Neuronal stem cell (in vitro differentiated cells): ENCODE measurements around the gene HSF4.
A peak's percentile ranks its signal among the peaks of the same experiment; 100 is the strongest.

Source experiments
- DNase-seq: peaks from one replicate; pipeline ENCODE4 v3.0.0-alpha.2; 2013; ENCODE audit warnings: low spot score
- H2AFZ ChIP-seq: one replicate; pipeline ENCODE4 v1.6.1; 2013; ENCODE audit warnings: mild to moderate bottlenecking, low read length, inconsistent platforms
- H2AK5ac ChIP-seq: 2 replicates; pipeline ENCODE4 v1.6.1; 2013; ENCODE audit warnings: low read depth, mild to moderate bottlenecking, inconsistent platforms, low read length, moderate library complexity, mixed read lengths
- H2BK120ac ChIP-seq: 2 replicates; pipeline ENCODE4 v1.6.1; 2013; ENCODE audit warnings: low read depth, mild to moderate bottlenecking, inconsistent platforms, low read length, moderate library complexity, mixed read lengths
- H2BK12ac ChIP-seq: one replicate; pipeline ENCODE4 v1.6.1; 2013; ENCODE audit warnings: low read length, inconsistent platforms
- H2BK15ac ChIP-seq: 2 replicates; pipeline ENCODE4 v1.6.1; 2013; ENCODE audit warnings: mild to moderate bottlenecking, low read length, inconsistent platforms, mixed read lengths
- H2BK5ac ChIP-seq: one replicate; pipeline ENCODE4 v1.6.1; 2013; ENCODE audit warnings: inconsistent platforms, mild to moderate bottlenecking, low read length, moderate library complexity
- H3K14ac ChIP-seq: one replicate; pipeline ENCODE4 v1.6.1; 2013; ENCODE audit warnings: low read length, inconsistent platforms
- H3K18ac ChIP-seq: 2 replicates; pipeline ENCODE4 v1.6.1; 2013; ENCODE audit warnings: low read length, inconsistent platforms
- H3K23ac ChIP-seq: 2 replicates; pipeline ENCODE4 v1.6.1; 2013; ENCODE audit warnings: low read depth, mild to moderate bottlenecking, mixed read lengths, low read length, inconsistent platforms; ENCODE audit not compliant: poor library complexity
- H3K27ac ChIP-seq: replicated peaks from 3 replicates; pipeline ENCODE4 v1.5.1; 2013; ENCODE audit warnings: low read length, inconsistent platforms
- H3K27me3 ChIP-seq, 3 experiments: 2 replicates each; pipeline ENCODE4 v1.6.1; 2013; ENCODE audit warnings: low read length in 3 of 3, mild to moderate bottlenecking in 2 of 3, inconsistent platforms in 1 of 3, low read depth in 1 of 3, mixed read lengths in 1 of 3, moderate library complexity in 1 of 3; ENCODE audit not compliant: control insufficient read depth in 3 of 3, insufficient read depth in 3 of 3
- H3K36me3 ChIP-seq, 2 donors: replicated peaks in 1 of 2; 2 replicates each; pipeline ENCODE4 v1.6.1; 2013; ENCODE audit warnings: low read length in 2 of 2; ENCODE audit not compliant: control insufficient read depth in 2 of 2, insufficient read depth in 2 of 2
- H3K4ac ChIP-seq: 2 replicates; pipeline ENCODE4 v1.6.1; 2013; ENCODE audit warnings: inconsistent platforms, mild to moderate bottlenecking, low read length, moderate library complexity
- H3K4me1 ChIP-seq, 2 donors: 1 replicate in 1 of 2; 2 replicates in 1 of 2; pipeline ENCODE4 v1.6.1; 2013; ENCODE audit warnings: low read length in 2 of 2, low read depth in 1 of 2; ENCODE audit not compliant: control insufficient read depth in 2 of 2, insufficient read depth in 1 of 2
- H3K4me2 ChIP-seq: one replicate; pipeline ENCODE4 v1.6.1; 2013; ENCODE audit warnings: mild to moderate bottlenecking, low read length, inconsistent platforms; ENCODE audit not compliant: insufficient read depth, poor library complexity, severe bottlenecking
- H3K4me3 ChIP-seq, 2 donors: 2 replicates each; pipeline ENCODE4 v1.5.1; 2013; ENCODE audit warnings: low read length in 2 of 2, mild to moderate bottlenecking in 2 of 2, inconsistent platforms in 1 of 2, moderate library complexity in 1 of 2
- H3K79me1 ChIP-seq: one replicate; pipeline ENCODE4 v1.6.1; 2013; ENCODE audit warnings: low read depth, mild to moderate bottlenecking, inconsistent platforms, low read length, moderate library complexity
- H3K9ac ChIP-seq: one replicate; pipeline ENCODE4 v1.6.1; 2013; ENCODE audit warnings: mild to moderate bottlenecking, low read depth, low read length, inconsistent platforms; ENCODE audit not compliant: poor library complexity
- H3K9me3 ChIP-seq, 2 donors: replicated peaks in 1 of 2; 2 replicates each; pipeline versions ENCODE3 to v1.6.1; 2013; ENCODE audit warnings: low read length in 2 of 2, mild to moderate bottlenecking in 2 of 2, inconsistent platforms in 1 of 2, low read depth in 1 of 2, mixed read lengths in 1 of 2, moderate library complexity in 1 of 2; ENCODE audit not compliant: control insufficient read depth in 2 of 2, insufficient read depth in 1 of 2
- H4K8ac ChIP-seq: one replicate; pipeline ENCODE4 v1.6.1; 2013; ENCODE audit warnings: low read depth, mild to moderate bottlenecking, inconsistent platforms, low read length, moderate library complexity
- H4K91ac ChIP-seq: one replicate; pipeline ENCODE4 v1.6.1; 2013; ENCODE audit warnings: low read length, low read depth, mild to moderate bottlenecking, inconsistent platforms; ENCODE audit not compliant: poor library complexity
- WGBS, 2 donors: extraction: QIAGEN DNeasy Blood & Tissue Kit; methylation state at CpG; one replicate each; pipeline ENCODE4 v1.1.7; 2013; ENCODE audit warnings: missing lambda C conversion rate in 2 of 2, mixed read lengths in 1 of 2; ENCODE audit not compliant: insufficient read length in 2 of 2, insufficient replicate concordance in 1 of 2; ENCODE audit errors: extremely low coverage in 2 of 2; 5-methylcytosine and 5-hydroxymethylcytosine counted together

The HSF4 gene

DNA sequence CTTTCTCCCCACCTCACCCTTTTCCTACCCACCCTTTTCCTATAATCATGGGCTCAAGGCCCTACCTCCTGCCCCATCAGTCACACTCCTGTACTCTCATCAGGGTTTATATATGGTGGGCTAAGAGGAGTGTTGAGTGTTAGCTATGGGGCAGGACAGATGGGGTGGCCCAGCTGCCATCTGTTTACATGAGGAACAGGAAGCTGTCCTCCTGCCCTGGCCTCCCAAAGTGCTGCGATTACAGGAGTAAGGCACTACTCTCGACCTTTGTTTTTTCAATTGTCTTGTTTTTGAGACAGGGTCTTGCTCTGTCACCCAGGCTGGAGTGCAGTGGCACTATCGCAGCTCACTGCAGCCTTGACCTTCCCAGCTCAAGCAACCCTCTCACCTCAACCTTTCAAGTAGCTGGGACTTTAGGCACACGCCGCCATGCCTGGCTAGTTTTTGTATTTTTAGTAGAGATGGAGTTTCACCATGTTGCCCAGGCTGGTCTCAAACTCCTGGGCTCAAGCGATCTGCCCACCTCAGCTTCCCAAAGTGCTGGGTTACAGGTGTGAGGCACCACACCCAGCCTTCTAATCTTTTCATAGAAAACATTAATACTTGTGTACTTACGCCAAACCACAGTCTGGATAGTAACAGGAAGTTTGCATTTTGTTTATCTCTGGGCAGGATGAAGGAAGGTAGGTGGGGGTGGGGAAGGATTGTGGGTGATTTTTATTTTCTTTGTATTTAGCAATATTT is 6.5 kb upstream of the HSF4 start:
- H4K8ac ChIP-seq = no peak overlapping the region
- peaks cover 2% of the 10 kb centered on the region for H3K79me1 ChIP-seq
- peaks cover 6 to 8% of the 10 kb centered on the region in 2 donors for H3K4me1 ChIP-seq
- no peak overlapping the region for H3K4me3 ChIP-seq
- no peak overlapping the region for H3K18ac ChIP-seq
- H3K4ac ChIP-seq = no peak overlapping the region
- no peak overlapping the region for H2BK15ac ChIP-seq
- no peak for DNase-seq
- no peak overlapping the region for H3K4me2 ChIP-seq
- H4K91ac ChIP-seq = no peak overlapping the region
- no CpG with 5 or more reads among the region's 7 CpGs for WGBS, 2 donors
- H3K36me3 ChIP-seq = no peaks in the 10 kb centered on the region
- peaks cover 0 to 8% of the 10 kb centered on the region in 2 donors for H3K9me3 ChIP-seq
- H3K23ac ChIP-seq = no peak overlapping the region
- H3K9ac ChIP-seq = no peak overlapping the region
- no peak overlapping the region for H2BK5ac ChIP-seq
- no peak overlapping the region for H3K14ac ChIP-seq
- H3K27ac ChIP-seq = no peak overlapping the region
- H2AFZ ChIP-seq = no peak overlapping the region
- no peak overlapping the region for H2BK120ac ChIP-seq
- no peak overlapping the region for H2AK5ac ChIP-seq
- peaks cover 68 to 99% (median 99%) of the 10 kb centered on the region in 3 experiments for H3K27me3 ChIP-seq
- no peak overlapping the region for H2BK12ac ChIP-seq

DNA sequence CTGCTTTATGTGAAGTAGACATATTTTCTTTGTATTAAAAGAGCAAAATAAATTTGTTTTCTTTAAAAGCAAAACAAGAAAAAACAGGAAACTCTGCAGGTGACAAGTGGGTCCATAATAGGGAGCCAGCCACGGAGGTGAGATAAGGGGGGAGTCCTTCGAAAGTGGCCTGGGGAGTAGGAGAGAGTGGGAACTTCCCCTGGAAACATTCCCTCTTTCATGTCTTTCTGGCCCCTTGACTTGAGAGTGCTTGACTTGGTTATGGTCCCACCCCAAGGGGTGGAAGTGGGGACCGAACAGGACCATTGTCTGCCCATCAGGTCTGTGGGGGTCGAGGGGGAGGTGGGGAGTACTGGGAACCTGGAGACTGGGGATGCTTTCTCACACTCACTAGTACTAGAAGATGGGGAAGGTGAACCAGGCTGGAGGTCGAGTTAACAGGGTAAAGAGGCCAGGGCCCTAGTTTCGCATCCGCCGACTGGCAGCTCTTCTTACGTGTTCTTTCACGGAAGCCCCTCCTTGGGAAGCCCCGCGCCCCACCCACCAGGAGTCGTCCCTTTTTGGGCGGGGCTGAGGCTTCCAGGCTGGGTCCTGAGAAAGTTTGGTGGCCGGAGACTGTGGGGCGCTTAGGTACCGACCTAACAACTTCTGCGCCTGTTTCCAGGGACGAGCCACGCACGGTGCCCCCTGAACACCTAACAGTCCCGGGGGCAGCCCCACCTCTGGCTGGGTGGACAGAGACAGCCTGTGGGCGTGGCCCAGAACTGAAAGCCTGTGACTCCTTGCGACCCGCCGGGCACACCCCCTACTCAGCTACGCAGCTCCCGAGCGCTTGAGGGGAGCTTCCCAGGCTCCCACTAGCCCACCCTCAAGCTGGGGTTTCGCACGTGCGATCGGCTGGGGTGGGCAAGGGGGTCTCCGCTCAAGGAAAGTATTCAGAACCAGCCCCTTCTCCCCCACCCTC is 5.6 kb upstream of the HSF4 start:
- no peak overlapping the region for H4K8ac ChIP-seq
- H4K91ac ChIP-seq = no peak overlapping the region
- H3K23ac ChIP-seq = peak overlapping the region; percentile 22
- no peak overlapping the region for H3K14ac ChIP-seq
- H3K18ac ChIP-seq = peak overlapping the region; percentile 74
- H3K27me3 ChIP-seq = peaks cover 75 to 100% (median 99%) of the 10 kb centered on the region in 3 experiments
- H3K9ac ChIP-seq = no peak overlapping the region
- H3K79me1 ChIP-seq = peaks cover 6% of the 10 kb centered on the region
- H2BK15ac ChIP-seq = no peak overlapping the region
- H2BK12ac ChIP-seq = no peak overlapping the region
- H3K27ac ChIP-seq = no peak overlapping the region
- H2AK5ac ChIP-seq = no peak overlapping the region
- H2BK5ac ChIP-seq = no peak overlapping the region
- H3K4me2 ChIP-seq = peak overlapping the region; percentile 82
- no peak for DNase-seq
- peaks cover 11 to 14% of the 10 kb centered on the region in 2 donors for H3K4me1 ChIP-seq
- peak overlapping the region; percentile 51 to 73 for H3K4me3 ChIP-seq
- H3K9me3 ChIP-seq = peaks cover 0 to 8% of the 10 kb centered on the region in 2 donors
- peak overlapping the region; percentile 98 for H2AFZ ChIP-seq
- H2BK120ac ChIP-seq = no peak overlapping the region
- H3K36me3 ChIP-seq = no peaks in the 10 kb centered on the region
- H3K4ac ChIP-seq = no peak overlapping the region
- WGBS, 2 donors = no CpG with 5 or more reads among the region's 34 CpGs

DNA sequence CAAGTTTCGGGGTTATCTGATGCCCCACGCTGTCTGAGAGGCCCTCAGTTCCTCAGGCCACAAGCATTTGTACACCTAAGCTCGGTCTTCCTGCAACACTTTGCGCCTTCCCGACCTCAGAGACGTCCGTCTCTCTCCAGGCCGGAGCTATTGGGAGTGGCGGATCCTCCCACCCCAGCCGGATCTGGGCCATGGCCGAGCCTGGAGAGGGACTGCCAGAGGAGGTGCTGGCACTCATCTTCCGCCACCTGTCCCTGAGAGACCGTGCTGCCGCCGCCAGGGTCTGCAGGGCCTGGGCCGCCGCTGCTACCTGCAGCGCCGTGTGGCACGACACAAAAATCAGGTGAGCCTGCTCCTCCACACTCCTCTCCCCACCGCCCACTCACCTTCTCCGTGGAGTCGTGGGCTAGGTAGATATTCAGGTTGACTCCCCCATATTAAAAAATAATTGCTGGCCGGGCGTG is 2.9 kb upstream of the HSF4 start:
- Histone ChIP-seq H3K36me3 (no peaks in the 10 kb centered on the region), H3K23ac (peak overlapping the region; percentile 89), H3K9me3 (peaks cover 0 to 11% of the 10 kb centered on the region in 2 donors), H2BK15ac (no peak overlapping the region), H3K79me1 (peaks cover 6% of the 10 kb centered on the region), H3K18ac (peak overlapping the region; percentile 76), H3K4me1 (peaks cover 15 to 17% of the 10 kb centered on the region in 2 donors), H3K4ac (no peak overlapping the region), H2AK5ac (peak overlapping the region; percentile 97), H2BK5ac (peak overlapping the region; percentile 66), H3K9ac (no peak overlapping the region), H3K27ac (no peak overlapping the region), H2BK120ac (no peak overlapping the region), H3K4me2 (no peak overlapping the region), H3K27me3 (peaks cover 79 to 100% (median 99%) of the 10 kb centered on the region in 3 experiments), H4K8ac (no peak overlapping the region), H4K91ac (no peak overlapping the region), H2BK12ac (peak overlapping the region; percentile 41), H3K14ac (no peak overlapping the region), H2AFZ (no peak overlapping the region), H3K4me3 (peak overlapping the region in 1 of 2 donors; percentile 18)
- no CpG with 5 or more reads among the region's 25 CpGs for WGBS, 2 donors
- DNase-seq = no peak
